ENCODE data around the gene ACTL6B.
"Not testable (repeated sequence)": the region's sequence is repeated elsewhere in the genome, so short reads cannot be mapped to it uniquely, and the experiment has no call there.

Gene ACTL6B

DNA sequence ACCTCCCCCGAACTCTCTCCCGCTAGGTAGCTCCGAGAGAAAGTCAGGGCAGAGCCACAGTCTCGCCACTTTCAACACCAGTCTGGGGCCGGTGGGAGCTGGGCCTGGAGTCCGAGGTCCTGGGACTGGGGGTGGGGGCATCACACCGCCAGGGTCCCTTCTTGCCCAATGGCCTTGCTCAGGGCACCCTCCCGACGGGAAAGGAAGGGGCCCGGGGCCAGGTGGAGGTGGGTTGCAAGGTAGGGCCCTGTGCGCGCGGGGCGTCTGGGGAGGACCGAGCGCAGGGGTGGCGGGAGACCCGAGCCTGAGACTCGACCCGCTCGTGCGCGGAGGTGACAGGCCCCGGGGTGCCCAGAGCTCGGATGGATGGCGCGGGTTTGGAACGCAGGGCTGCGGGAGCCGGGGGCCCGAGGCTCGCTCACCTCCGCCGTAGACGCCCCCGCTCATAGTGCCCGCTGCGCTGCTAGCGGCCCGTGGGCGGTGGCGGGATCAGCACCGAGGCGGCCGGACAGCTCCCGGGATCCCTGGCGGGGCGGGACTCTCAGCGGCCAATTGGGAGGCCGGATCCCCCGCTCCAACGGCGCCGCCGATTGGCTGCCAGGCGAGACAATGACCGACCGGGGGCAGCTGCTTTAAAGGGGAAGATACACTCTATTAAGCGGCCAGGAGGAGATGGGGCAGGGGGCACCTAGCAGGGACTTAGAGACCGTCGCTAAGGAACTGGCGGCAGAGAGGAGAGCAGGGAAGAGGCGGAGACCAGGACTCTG is at the start of gene ACTL6B:
ACTL6B (minus strand) TSS at position 541 of the 767 bp plus-strand sequence; CDS start at position 447, 94 bp downstream.
- DNase-seq = peak; percentile 62

DNA sequence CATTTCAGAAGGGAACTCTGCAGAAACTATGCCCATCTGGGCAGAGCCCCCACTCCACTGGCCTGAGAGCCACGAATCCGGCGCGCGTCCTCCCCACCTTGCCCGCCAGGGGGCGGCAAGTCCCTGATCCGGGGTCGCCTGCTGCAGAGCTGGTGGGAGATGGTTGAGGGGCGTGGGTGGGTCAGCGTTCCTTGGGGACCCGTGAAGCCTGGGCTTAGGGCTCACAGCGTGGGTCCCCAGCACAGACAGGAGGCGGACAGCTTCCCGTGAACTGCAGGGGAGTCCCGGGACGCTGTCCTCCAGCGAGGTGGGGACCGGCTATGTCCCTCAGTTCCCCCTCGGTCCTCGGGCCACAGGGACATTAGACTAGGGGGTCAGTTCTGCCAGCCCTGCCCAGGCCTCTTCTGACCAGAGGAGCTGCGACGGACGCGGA is 49.1 kb upstream of the ACTL6B start:
- peak; percentile 82 for DNase-seq

DNA sequence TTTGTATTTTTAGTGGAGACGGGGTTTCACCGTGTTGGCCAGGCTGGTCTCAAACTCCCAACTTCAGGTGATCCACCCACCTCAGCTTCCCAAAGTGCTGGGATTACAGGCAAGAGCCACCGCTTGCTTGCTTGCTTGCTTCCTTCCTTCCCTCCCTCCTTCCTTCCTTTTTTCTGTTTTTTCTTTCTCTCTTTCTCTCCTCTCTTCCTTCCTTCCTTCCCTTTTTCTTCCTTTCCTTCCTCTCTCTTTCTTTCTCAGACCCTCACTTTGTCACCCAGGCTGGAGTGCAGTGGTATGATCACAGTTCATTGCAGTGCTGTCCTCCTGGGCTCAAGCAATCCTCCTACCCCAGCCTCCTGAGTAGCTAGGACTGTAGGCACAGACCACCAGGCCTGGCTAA is 44.8 kb upstream of the ACTL6B start:
- not testable (repeated sequence) for DNase-seq

DNA sequence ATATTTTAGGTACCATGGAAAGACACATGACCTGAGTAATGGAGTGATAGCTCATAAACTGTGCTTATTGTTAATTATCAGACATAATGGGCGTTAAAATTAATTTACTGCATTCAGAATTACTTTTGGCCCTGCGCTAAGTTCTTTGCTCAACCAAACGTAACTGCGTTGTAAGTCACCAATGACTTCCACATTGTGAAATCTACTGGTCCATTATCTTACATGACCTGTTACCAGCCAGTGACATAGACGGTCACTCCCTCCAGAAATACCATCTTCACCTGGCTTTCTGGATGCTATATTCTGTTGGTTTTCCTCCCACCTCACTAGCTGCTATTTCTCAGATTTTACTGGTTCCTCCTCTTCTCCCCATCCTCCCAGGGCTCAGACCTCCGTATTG is 42.8 kb upstream of the ACTL6B start:
- DNase-seq = no peak

DNA sequence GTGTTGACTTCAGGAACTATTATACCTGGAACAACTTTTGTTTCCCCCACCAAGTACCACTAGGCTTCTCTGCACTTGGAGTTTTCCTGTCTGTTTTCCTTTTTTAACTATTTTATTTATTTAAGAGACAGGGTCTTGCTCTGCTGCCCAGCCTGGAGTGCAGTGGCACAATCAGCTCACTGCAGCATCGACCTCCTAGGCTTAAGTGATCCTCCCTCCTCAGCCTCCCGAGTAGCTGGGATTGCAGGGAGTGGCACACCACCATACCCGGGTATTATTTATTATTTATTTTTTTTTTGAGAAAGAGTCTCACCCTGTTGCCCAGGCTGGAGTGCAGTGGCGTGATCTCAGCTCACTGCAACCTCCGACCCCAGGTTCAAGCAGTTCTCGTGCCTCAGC is 39.9 kb upstream of the ACTL6B start:
- DNase-seq = no peak

DNA sequence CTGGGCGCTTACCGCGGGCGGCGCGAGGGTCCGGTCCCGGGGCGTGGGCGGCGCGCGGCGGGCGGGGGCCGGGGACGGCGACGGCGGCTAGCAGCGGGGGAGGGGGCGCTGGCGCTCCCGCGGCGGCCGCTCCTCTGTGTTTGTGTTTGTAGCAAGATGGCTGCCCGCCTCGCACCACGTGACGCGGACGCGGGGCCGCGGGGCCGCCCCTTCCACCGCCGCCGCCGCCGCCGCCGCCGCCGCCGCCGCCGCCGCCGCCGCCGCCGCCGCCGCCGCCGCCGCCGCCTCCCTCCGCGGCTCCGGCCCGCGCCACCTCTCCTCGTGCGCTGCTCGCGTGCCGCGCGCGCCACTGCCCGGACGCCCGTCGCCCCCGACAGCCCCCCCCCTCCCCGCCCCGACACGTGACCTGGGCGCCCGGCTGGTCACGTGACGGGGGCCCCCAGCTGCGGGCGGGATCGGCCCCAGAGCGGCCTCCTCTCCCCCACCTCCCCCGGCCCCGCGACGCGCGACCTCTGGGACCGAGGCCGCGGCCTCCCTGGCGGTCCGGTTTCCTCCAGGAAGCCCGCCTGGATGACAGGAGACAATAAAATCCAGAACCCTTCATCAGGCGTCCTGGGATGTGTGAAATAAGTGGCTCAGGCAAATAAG is 38.0 kb upstream of the ACTL6B start, which contains the start of gene GIGYF1:
GIGYF1 (minus strand) TSS at position 153 of the 648 bp plus-strand sequence. CDS start 6,012 bp downstream, outside the sequence.
- peak; percentile 77 for DNase-seq

DNA sequence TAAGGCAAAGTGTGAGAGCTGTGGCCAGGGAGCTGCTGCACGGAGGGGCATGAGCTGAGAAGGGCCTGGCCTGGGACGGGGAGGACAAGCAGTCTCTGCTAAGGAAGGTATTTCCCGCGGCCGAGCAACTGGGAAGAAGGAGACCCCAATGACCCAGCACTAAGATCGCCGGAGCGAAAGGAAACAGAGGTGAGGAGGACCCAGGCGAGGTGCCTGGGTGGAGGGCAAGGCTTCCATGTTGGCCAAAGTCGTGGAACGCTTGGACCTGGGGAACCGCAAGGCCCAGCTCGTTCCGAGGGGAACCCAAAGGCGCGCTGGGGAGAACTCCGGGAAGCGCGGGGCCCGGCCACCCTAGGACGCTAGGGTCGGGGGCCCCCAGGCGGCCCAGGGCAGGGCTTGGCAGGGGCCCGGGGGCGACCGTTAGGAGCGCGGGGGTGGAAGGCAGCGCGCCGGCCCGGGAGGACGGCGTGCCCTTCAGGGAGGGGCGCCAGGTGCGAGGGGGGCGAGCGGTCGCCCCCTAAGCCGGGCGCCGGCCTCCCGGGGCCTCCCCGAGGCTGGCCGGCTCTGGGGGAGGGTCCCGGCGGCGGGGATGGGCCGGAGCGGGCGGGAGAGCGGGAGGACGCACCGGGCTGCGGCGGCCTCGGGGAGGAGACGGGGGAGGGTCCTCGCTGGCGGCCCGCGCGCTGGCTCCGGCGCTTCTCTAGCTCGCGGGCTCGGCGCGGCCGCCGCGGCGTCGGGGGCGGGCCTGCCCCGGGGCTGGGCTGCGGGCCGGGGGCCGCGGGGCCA is 37.3 kb upstream of the ACTL6B start:
- no peak for DNase-seq

DNA sequence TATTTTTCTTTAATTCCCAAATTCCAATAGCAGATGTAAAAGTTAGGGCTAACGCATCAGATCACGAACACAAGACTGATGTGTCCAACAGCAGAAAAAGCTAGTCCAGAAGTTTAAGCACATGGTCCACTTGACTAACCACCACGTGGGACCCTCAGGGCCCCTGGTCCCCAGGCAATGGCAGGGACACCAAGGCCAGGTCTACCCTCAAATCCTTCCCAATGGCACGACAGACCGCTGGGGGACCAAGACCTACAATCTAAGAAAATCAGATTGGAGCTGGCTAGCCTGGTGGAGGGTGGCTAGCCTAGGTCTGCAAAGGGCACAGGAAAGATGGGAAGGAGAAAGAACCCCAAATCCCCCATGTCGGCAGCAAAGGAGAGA is 36.3 kb upstream of the ACTL6B start:
- no peak for DNase-seq

DNA sequence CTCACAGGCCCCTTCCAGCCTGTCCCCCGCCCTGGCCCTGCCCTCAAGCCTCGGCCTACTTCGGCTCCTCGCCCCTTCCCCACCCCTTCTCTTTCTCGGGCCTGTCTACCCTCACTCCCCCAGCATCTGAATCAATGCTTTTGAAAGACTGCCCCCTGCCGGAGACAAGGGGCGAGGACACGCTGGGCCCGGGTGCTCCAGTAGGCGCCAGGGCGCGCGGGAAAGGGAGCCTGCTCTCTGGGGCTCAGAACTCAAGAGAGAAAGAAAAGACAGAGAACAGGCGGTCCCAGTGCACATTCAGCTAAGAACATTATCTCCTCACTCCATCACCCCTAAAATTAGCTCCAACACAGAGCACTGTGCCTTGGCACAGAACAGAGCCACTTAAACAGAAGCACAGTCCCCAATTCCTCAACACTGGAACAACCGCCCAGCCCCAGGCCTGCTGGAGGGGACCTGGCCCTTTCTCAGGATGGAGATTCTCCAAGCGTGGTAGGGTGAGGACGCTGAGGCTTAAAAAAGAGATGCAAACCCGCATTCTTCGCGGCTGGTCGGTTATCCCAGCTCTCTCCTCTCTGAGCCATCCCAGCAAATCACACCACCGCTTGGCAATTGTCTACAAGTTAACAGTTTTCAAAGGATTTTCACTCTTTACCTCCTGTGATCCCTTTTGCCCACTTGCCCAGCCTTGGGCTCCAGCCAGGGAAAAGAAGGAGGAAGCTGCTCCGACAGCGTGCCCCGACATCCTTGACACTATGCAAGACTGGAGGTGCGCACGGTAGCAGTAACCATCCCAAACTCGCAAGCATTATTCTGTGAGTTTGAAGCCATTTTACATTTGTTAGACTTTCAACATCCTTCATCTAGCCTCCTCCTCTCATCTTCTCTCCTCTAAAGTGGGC is 35.7 kb upstream of the ACTL6B start:
- DNase-seq = peak; percentile 83

DNA sequence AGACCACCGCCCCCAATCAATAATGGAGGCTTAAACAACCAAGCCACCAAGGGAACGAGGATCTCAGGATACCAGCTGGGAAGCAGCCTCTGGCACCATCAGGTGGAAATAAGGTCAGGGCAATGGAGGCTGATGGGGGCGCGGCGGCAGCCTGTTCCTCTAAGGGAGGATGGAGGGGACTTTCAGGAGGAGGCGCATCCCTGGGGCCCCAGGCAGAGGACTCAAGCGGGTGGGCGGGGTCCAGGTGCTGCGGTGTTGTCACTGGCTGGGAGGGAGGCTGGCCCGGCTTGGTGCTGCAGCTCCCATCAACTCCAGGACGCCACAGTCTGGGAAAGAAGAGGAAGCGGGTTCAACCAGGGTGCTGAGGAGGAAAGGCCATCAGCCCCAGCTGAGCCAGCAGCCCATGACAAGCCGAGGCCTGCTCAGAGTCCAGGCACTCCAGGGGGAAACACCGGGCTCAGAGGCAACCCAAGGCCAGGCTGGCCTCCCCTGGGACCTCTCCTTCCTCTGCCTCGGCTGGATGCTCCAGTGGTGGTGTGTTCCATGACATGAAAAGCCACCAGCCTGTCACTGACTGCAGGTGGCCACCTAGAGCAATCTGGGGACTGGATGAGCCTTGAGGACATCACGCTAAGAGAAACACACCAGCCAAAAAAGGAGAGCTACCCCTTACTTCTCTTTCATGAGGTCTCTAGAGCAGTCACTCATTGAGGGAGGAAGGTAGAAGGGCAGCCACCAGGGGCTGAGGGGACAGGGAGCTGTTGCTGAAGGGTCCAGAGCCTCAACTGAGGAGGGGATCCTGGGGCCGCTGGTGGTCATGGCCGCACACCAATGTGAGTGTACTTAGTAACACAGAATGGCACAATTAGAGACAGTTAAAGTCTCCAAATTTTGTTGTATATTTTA is 33.2 kb upstream of the ACTL6B start:
- no peak for DNase-seq

DNA sequence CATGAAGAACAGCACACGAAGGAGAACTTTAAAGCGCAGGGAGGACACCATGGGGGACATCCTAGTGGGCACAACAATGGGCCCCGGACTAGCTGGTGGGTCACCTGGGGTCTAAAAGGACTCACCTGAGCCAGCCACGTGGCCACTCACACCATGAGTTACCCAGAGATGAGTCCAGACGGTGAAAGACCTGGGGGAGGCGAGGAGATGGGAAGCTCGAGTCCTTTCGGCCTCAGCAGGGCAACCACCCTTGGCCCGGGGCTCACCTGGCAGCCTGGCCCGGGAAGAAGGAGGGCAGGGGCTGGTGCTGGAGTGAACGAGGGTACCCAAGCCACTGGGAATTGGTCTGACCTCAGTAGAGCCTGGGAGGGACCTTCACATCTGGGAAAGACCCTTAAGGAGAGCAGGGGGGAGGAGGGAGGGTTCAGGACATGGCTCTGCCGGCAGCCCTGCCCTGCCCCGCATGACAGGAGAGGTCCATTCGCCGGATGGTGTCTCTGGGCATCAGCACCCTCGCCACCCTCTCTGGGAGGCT is 32.1 kb upstream of the ACTL6B start:
- DNase-seq = no peak

DNA sequence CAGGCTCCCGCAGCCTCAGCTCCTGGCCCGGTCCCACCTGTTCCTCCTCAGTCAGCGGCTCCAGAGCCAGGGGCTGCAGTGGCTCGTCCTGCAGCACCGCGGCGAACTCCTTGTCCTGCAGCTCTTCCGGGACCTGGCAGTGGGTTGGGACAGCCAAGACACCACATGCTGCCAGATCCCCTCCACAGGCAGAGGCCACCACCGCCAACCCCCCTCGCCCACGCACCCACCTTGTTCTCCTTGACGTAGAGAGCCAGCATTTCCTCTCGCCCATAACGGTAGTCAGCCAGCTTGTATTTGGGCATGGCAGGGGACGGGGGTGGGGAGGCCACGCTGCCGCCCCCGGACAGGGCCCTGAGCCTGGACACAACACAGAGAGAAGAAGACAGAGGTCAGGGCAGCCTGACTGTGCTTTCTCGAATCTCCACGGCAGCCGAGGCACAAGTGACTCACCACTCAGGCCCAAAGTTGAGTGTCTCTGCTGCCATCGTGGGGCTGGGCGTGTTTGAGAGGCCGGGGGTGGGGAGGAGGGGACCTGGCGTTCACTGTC is 31.6 kb upstream of the ACTL6B start:
- no peak for DNase-seq

DNA sequence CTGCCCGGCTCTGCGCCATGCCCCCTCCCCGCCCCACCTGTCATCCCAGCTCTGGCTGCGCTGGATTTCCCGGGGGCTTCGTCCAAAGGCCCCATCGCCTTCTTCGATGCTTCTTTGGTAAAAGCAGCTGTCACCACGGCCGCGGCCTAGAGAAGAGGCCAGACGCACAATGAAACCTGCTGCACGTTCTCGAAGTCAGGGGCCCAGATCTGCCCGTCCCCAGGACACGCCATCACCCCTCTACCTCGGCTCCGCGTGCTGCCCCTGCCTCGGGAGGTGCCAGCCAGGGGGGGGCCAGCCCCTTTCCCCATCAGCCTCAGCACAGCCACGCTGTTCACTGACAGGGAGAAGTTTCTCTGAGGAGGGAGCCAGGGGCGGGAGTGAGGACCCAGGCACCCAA is 31.0 kb upstream of the ACTL6B start:
- DNase-seq = no peak

DNA sequence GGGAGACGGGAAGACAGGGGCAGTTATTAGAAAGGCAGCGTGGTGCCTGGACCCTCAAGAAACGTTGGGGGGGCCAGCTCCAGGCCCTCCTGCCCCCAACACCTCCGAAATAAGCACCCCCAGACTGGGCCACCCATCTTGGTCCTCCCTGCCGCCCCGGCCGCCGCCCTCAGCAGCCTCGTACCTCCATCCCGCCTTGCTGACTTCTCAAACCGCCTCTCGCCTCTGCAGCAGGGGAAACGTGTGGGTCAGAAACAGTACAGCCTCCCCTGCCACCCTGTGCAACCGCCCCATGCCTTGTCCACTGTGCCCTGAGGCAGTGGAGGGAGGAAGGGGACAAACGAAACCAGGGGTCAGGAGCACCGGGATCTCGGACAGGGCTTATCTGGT is 30.6 kb upstream of the ACTL6B start:
- no peak for DNase-seq

DNA sequence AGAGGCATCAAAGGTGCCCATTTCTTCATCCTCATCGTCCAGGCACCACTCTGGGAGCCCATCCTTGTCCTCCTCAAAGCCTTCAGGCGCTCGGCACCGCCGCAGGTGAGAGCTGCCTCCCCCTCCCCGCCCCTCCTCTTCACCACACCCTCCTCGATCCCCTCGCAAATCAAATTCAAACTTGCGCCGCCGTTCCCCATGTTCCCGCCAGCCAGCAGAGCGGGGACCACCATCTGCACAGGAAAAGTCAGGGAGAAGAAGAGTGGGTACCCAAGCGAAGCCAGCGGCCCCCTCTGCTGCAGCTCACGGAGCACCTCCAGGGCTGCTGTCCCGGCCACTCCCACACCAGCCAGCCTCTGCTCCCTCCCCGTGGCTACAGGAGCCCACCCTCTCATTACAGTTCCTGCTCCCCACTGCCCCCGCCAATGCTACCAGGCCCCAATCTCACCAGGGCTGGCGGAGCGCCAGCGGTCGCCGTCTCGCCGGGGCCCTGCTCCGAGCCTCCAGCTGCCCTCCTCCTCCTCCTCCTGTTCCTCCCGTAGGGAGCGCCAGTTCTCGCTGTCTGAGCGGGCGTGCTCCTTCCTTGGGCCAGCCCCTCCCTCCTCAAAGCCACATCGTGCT is 30.1 kb upstream of the ACTL6B start:
- DNase-seq = no peak

DNA sequence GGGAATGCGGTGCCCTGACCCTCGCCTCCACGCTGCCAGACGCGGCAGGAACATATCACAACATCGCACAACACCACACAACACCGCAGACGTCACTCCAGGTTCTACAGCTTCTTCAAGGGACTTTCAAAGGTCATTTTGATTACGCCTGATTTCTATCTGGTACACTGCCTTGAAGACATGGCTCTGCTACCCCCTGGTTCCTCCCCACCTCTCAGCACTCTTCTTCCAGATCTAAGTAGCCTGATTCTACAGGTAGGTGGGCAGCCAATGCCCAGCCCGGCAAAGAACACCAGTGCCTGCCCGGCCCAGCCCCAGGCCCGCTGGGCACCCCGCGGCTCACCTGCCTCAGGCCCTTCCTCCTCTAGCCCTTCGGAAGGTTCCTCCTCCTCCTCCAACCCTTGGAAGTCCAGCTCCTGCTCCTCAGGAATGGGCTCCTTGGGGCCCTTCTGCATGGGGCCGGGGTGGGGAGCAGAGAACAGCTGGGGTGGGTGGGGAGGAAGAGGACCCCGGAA is 29.4 kb upstream of the ACTL6B start:
- no peak for DNase-seq

DNA sequence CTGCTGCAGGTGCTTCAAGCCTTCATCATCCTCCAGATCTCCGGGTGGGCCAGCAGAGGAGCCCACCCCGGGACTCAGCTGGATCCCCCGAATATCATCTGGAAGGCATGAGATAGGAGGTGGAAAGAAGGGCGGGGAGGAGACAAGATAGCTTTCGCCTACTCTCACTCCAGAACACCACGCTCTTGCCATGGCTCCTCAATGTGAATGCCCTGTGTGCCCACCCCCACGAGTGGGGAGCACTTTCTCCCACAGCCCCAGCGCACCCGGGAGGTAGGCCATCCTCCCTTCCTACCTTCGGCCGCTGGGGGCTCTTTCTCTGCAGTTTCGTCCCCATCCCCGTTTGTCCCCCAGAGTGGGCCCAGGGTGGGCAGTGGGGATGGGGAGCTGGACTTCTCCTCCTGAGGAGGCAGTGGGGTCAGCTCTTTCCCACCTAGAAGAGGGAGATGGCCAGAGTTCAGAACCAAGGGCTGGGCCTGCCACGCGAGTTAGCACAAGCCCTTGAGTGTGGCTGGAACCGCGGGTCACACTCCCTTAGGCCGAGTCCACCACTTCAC is 28.9 kb upstream of the ACTL6B start:
- no peak for DNase-seq

DNA sequence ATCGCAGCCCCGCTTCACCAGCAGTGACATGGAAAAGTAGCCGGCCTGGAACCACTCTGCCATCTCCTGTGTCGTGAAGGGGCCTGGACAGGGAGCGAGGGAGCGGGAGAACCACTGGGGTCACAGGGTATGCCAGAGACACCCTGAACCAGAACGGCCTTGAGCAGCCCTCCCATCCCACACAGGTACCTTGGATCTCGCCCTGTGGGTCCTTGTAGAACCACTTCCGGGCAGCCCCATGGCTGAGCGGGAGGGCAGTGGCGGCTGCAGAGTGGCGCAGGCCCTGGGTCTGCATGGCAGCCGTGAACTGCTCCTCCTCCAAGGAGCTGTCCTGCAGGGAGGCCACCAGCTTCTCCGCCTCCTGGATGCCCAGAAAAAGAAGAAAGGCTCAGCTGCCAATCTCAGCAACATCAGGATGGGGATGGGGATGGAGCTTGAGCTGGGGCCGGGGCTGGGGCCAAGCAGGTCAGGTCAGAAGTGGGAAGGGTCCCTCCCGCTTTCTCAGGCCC is 28.3 kb upstream of the ACTL6B start:
- DNase-seq = no peak

Data from stimulated activated CD4-positive, alpha-beta T cell treated with anti-CD3 and anti-CD28 coated beads, Interleukin-4, amount 100 ng/mL, for 1 hour (primary cell).